Liver (tissue), 9 donors: ENCODE measurements around the gene TUBB6. TPM values are rescaled to one million over a fixed set of nuclear protein-coding genes. Genes with fewer than 3 reads are reported as not detected.
A peak's percentile ranks its signal among the peaks of the same experiment; 100 is the strongest.

Experiments
- DNase-seq: peaks from one replicate; pipeline ENCODE4 v3.0.0-alpha.2; 2017; ENCODE audit warnings: low spot score
- H3K27ac ChIP-seq, 2 donors: one replicate each; pipeline ENCODE4 v1.7.0; 2013; ENCODE audit warnings: inconsistent platforms in 2 of 2, low read length in 2 of 2, control low read depth in 1 of 2, low read depth in 1 of 2, mild to moderate bottlenecking in 1 of 2
- H3K27me3 ChIP-seq, 4 donors: one replicate each; pipeline versions ENCODE4 v1.6.1 to v1.7.0; 2013; ENCODE audit warnings: low read length in 3 of 4, inconsistent platforms in 1 of 4, mild to moderate bottlenecking in 1 of 4, moderate library complexity in 1 of 4; ENCODE audit not compliant: control insufficient read depth in 4 of 4, insufficient read depth in 4 of 4
- H3K36me3 ChIP-seq, 4 donors: one replicate each; pipeline versions ENCODE4 v1.6.1 to v1.7.0; 2013; ENCODE audit warnings: low read length in 3 of 4, mild to moderate bottlenecking in 3 of 4, low read depth in 1 of 4, moderate library complexity in 1 of 4; ENCODE audit not compliant: control insufficient read depth in 4 of 4, insufficient read depth in 3 of 4
- H3K4me1 ChIP-seq, 4 donors: one replicate each; pipeline versions ENCODE4 v1.6.1 to v1.7.0; 2013; ENCODE audit warnings: low read length in 3 of 4, mild to moderate bottlenecking in 3 of 4, moderate library complexity in 1 of 4; ENCODE audit not compliant: control insufficient read depth in 4 of 4, insufficient read depth in 4 of 4
- H3K4me3 ChIP-seq, 3 donors: one replicate each; pipeline versions ENCODE4 v1.6.1 to v1.7.0; 2013; ENCODE audit warnings: low read length in 3 of 3, control low read depth in 1 of 3, low read depth in 1 of 3, mild to moderate bottlenecking in 1 of 3
- H3K9ac ChIP-seq, 2 donors: one replicate each; pipeline ENCODE4 v1.7.0; 2013; ENCODE audit warnings: low read length in 2 of 2, mild to moderate bottlenecking in 2 of 2, moderate library complexity in 2 of 2, control low read depth in 1 of 2, low read depth in 1 of 2
- H3K9me3 ChIP-seq, 4 donors: one replicate each; pipeline versions ENCODE4 v1.6.1 to v1.7.0; 2013; ENCODE audit warnings: low read length in 3 of 4; ENCODE audit not compliant: control insufficient read depth in 4 of 4
- EGR1 ChIP-seq, 2 donors: IDR thresholded peaks; 2 replicates each; pipeline ENCODE4 v1.6.1; 2016 to 2018; ENCODE audit warnings: antibody characterized with exemption in 2 of 2, low read depth in 2 of 2
- FOXA1 ChIP-seq: IDR thresholded peaks from 2 replicates; pipeline ENCODE4 v1.6.1; 2016; ENCODE audit warnings: antibody characterized with exemption
- FOXA2 ChIP-seq: IDR thresholded peaks from 2 replicates; pipeline ENCODE4 v1.6.1; 2016; ENCODE audit warnings: antibody characterized with exemption
- GABPA ChIP-seq, 2 donors: IDR thresholded peaks in 1 of 2; conservative IDR thresholded peaks in 1 of 2; 2 replicates each; pipeline ENCODE4 v1.6.1; 2016; ENCODE audit warnings: antibody characterized with exemption in 2 of 2, mild to moderate bottlenecking in 1 of 2, moderate library complexity in 1 of 2
- HNF4A ChIP-seq, 2 donors: conservative IDR thresholded peaks; 2 replicates each; pipeline ENCODE4 v1.6.1; 2016; ENCODE audit warnings: antibody characterized with exemption in 2 of 2, mild to moderate bottlenecking in 2 of 2
- HNF4G ChIP-seq: IDR thresholded peaks from 2 replicates; pipeline ENCODE4 v1.6.1; 2016; ENCODE audit warnings: antibody characterized with exemption
- JUND ChIP-seq, 2 donors: IDR thresholded peaks; 2 replicates each; pipeline ENCODE4 v1.6.1; 2016; ENCODE audit warnings: antibody characterized with exemption in 2 of 2
- MAX ChIP-seq: IDR thresholded peaks from 2 replicates; pipeline ENCODE4 v1.6.1; 2016; ENCODE audit warnings: antibody characterized with exemption
- NR2F2 ChIP-seq: IDR thresholded peaks from 2 replicates; pipeline ENCODE4 v1.6.1; 2016; ENCODE audit warnings: antibody characterized with exemption
- RAD21 ChIP-seq, 2 donors: IDR thresholded peaks; 2 replicates each; pipeline ENCODE4 v1.6.1; 2016; ENCODE audit warnings: antibody characterized with exemption in 2 of 2, mild to moderate bottlenecking in 2 of 2
- REST ChIP-seq: IDR thresholded peaks from 2 replicates; pipeline ENCODE4 v1.6.1; 2016; ENCODE audit warnings: antibody characterized with exemption, mild to moderate bottlenecking
- RXRA ChIP-seq, 2 donors: IDR thresholded peaks; 2 replicates each; pipeline ENCODE4 v1.6.1; 2017 to 2018; ENCODE audit warnings: antibody characterized with exemption in 2 of 2, mild to moderate bottlenecking in 1 of 2
- SP1 ChIP-seq: IDR thresholded peaks from 2 replicates; pipeline ENCODE4 v1.6.1; 2018; ENCODE audit warnings: antibody characterized with exemption, mild to moderate bottlenecking
- YY1 ChIP-seq: IDR thresholded peaks from 2 replicates; pipeline ENCODE4 v1.6.1; 2016; ENCODE audit warnings: antibody characterized with exemption, mild to moderate bottlenecking
- whole genome bisulfite sequencing: extraction: QIAGEN DNeasy Blood & Tissue Kit; methylation state at CpG from one replicate; pipeline ENCODE4 v1.1.7; 2013; 5-methylcytosine and 5-hydroxymethylcytosine counted together
- polyA plus RNA-seq, 2 donors: library from polyadenylated mRNA; stranded (reverse) in 1 of 2; unstranded in 1 of 2; fragments of 200-250 nt in 1 of 2; fragments of >200 nt in 1 of 2; fragmentation: Nextera tagmentation in 1 of 2; extraction: Ambion mirVana in 1 of 2; gene quantifications; one replicate each; pipeline versions ENCODE4 v1.2.1 to v1.2.3, GENCODE V29; 2013 to 2015
- total RNA-seq, 2 donors: library from RNA; depleted of rRNA; stranded (reverse); fragments of >200 nt; gene quantifications; one replicate each; pipeline ENCODE4 v1.2.3, GENCODE V29; 2014
- TF ChIP-seq, protein P1 (sequence below): fragments of 150-350 bp; IDR thresholded peaks from 2 replicates; pipeline ENCODE4 v1.5.1; 2017; ENCODE audit warnings: improper control_type of control experiment, low read depth, low read length; ENCODE audit not compliant: missing input control
- TF ChIP-seq, protein P2 (sequence below): IDR thresholded peaks from 2 replicates; pipeline ENCODE4 v1.6.1; 2016; ENCODE audit warnings: antibody characterized with exemption
- TF ChIP-seq, protein P3 (sequence below): IDR thresholded peaks from 2 replicates; pipeline ENCODE4 v1.6.1; 2016; ENCODE audit warnings: antibody characterized with exemption
- donor health status: healthy.
- donor health status: healthy.
- donor health status: healthy.
- donor health status: healthy.
- donor health status: healthy.

Gene TUBB6
- total and polyA plus RNA-seq, 4 donors: 5.5 to 347 (median 17.5) TPM

GRCh38 chr18:12317664-12318333 lies 9.8 kb downstream of the TUBB6 start:
- H3K9ac ChIP-seq: no peak overlapping the region
- TF ChIP-seq NR2F2 (peak; percentile 36), FOXA1 (no peak)
- WGBS: 62% methylated on average over 6 of the region's 6 CpGs
- peaks cover 0 to 3% (median 1%) of the 10 kb centered on the region in 4 donors for H3K36me3 ChIP-seq
- no peak overlapping the region for H3K4me3 ChIP-seq
- H3K4me1 ChIP-seq: peaks cover 0 to 3% (median 0%) of the 10 kb centered on the region in 4 donors
- peak overlapping the region in 1 of 2 donors; percentile 25 for H3K27ac ChIP-seq
- no peak for DNase-seq
- H3K9me3 ChIP-seq: no peaks in the 10 kb centered on the region
- H3K27me3 ChIP-seq: no peaks in the 10 kb centered on the region

GRCh38 chr18:12318334-12318697 lies 10.3 kb downstream of the TUBB6 start:
- H3K27me3 ChIP-seq: no peaks in the 10 kb centered on the region
- H3K27ac ChIP-seq: peak overlapping the region in 1 of 2 donors; percentile 25
- peaks cover 0 to 3% (median 0%) of the 10 kb centered on the region in 4 donors for H3K4me1 ChIP-seq
- TF ChIP-seq SP1 (no peak), NR2F2 (no peak), FOXA2 (no peak)
- WGBS: 39% methylated on average over 5 of the region's 5 CpGs
- no peak for DNase-seq
- H3K4me3 ChIP-seq: no peak overlapping the region
- H3K9ac ChIP-seq: no peak overlapping the region
- peaks cover 0 to 3% (median 1%) of the 10 kb centered on the region in 4 donors for H3K36me3 ChIP-seq
- H3K9me3 ChIP-seq: no peaks in the 10 kb centered on the region

GRCh38 chr18:12318857-12319256 lies 10.8 kb downstream of the TUBB6 start:
- peaks cover 0 to 3% (median 1%) of the 10 kb centered on the region in 4 donors for H3K36me3 ChIP-seq
- 89% methylated on average over 5 of the region's 5 CpGs for WGBS
- H3K4me1 ChIP-seq: peaks cover 0 to 3% (median 0%) of the 10 kb centered on the region in 4 donors

More at GRCh38 chr18:12318857-12319256, 10.8 kb downstream of the TUBB6 start:
- H3K27me3 ChIP-seq: no peaks in the 10 kb centered on the region
- TF ChIP-seq NR2F2: no peak
- TF ChIP-seq JUND (IDR thresholded peaks at IDR 0.05): no peak
- no peak for TF ChIP-seq HNF4A (conservative IDR thresholded peaks at IDR 0.05)
- TF ChIP-seq, protein P1, sequence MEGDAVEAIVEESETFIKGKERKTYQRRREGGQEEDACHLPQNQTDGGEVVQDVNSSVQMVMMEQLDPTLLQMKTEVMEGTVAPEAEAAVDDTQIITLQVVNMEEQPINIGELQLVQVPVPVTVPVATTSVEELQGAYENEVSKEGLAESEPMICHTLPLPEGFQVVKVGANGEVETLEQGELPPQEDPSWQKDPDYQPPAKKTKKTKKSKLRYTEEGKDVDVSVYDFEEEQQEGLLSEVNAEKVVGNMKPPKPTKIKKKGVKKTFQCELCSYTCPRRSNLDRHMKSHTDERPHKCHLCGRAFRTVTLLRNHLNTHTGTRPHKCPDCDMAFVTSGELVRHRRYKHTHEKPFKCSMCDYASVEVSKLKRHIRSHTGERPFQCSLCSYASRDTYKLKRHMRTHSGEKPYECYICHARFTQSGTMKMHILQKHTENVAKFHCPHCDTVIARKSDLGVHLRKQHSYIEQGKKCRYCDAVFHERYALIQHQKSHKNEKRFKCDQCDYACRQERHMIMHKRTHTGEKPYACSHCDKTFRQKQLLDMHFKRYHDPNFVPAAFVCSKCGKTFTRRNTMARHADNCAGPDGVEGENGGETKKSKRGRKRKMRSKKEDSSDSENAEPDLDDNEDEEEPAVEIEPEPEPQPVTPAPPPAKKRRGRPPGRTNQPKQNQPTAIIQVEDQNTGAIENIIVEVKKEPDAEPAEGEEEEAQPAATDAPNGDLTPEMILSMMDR: no peak
- TF ChIP-seq RAD21 (IDR thresholded peaks at IDR 0.05): no peak
- TF ChIP-seq SP1: no peak
- no peak for TF ChIP-seq GABPA (IDR thresholded peaks at IDR 0.05 in 1 of 2, conservative IDR thresholded peaks at IDR 0.05 in 1 of 2)
- no peak for TF ChIP-seq MAX
- TF ChIP-seq, protein P2, sequence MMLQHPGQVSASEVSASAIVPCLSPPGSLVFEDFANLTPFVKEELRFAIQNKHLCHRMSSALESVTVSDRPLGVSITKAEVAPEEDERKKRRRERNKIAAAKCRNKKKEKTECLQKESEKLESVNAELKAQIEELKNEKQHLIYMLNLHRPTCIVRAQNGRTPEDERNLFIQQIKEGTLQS: no peak
- no peak for TF ChIP-seq EGR1 (IDR thresholded peaks at IDR 0.05; ENCODE audit: low read depth in 2 of 2)
- no peak for TF ChIP-seq YY1
- TF ChIP-seq RXRA (IDR thresholded peaks at IDR 0.05): no peak
- TF ChIP-seq HNF4G: no peak
- TF ChIP-seq FOXA2: no peak
- no peak for TF ChIP-seq REST
- TF ChIP-seq FOXA1: no peak
- TF ChIP-seq, protein P3, sequence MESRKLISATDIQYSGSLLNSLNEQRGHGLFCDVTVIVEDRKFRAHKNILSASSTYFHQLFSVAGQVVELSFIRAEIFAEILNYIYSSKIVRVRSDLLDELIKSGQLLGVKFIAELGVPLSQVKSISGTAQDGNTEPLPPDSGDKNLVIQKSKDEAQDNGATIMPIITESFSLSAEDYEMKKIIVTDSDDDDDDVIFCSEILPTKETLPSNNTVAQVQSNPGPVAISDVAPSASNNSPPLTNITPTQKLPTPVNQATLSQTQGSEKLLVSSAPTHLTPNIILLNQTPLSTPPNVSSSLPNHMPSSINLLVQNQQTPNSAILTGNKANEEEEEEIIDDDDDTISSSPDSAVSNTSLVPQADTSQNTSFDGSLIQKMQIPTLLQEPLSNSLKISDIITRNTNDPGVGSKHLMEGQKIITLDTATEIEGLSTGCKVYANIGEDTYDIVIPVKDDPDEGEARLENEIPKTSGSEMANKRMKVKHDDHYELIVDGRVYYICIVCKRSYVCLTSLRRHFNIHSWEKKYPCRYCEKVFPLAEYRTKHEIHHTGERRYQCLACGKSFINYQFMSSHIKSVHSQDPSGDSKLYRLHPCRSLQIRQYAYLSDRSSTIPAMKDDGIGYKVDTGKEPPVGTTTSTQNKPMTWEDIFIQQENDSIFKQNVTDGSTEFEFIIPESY: no peak
- H3K4me3 ChIP-seq: no peak overlapping the region
- DNase-seq: no peak
- no peak overlapping the region for H3K9ac ChIP-seq
- H3K27ac ChIP-seq: no peak overlapping the region
- H3K9me3 ChIP-seq: no peaks in the 10 kb centered on the region
